KG1 (cell line): ENCODE data around the gene SIPA1.
"Not testable (repeated sequence)": the region's sequence is repeated elsewhere in the genome, so short reads cannot be mapped to it uniquely, and the experiment has no call there.

Experiments used
- DNase-seq: peaks from one replicate; lab custom pipeline; 2025; lab: John Stamatoyannopoulos, UW

SIPA1 gene

DNA sequence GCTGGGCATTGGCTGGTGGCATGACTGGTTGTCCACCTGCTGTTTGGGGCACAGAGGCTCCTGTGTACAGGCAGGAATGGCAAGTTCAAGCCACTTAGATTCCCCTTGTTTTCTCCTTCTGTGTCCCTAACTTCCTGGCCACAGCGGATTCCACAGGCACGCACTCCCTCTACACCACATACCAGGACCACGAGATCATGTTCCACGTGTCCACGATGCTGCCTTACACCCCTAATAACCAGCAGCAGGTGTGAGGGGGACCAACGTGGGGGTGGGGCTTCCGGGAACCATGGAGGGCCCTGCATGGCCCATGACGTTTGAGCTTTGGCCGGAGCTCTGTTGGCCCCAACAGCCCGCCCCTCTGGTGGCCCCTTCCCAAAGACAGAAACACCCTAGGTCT lies 7.8 kb downstream of the SIPA1 start:
- no peak for DNase-seq

DNA sequence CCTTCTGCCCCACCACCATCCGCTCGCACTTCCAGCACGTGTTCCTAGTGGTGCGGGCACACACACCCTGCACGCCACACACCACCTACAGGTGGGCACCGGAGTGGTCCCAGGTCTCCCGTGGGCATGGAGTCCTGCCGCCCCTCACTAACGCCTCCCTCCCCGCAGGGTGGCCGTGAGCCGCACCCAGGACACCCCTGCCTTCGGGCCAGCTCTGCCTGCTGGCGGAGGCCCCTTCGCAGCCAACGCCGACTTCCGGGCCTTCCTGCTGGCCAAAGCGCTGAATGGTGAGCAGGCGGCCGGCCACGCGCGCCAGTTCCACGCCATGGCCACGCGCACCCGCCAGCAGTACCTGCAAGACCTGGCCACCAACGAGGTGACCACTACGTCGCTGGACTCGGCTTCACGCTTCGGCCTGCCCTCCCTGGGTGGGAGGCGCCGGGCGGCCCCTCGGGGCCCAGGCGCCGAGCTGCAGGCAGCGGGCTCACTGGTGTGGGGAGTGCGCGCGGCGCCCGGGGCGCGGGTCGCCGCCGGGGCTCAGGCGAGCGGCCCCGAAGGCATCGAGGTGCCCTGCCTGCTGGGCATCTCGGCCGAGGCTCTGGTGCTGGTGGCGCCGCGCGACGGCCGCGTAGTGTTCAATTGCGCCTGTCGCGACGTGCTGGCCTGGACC lies 8.5 kb downstream of the SIPA1 start:
- DNase-seq, result no peak

DNA sequence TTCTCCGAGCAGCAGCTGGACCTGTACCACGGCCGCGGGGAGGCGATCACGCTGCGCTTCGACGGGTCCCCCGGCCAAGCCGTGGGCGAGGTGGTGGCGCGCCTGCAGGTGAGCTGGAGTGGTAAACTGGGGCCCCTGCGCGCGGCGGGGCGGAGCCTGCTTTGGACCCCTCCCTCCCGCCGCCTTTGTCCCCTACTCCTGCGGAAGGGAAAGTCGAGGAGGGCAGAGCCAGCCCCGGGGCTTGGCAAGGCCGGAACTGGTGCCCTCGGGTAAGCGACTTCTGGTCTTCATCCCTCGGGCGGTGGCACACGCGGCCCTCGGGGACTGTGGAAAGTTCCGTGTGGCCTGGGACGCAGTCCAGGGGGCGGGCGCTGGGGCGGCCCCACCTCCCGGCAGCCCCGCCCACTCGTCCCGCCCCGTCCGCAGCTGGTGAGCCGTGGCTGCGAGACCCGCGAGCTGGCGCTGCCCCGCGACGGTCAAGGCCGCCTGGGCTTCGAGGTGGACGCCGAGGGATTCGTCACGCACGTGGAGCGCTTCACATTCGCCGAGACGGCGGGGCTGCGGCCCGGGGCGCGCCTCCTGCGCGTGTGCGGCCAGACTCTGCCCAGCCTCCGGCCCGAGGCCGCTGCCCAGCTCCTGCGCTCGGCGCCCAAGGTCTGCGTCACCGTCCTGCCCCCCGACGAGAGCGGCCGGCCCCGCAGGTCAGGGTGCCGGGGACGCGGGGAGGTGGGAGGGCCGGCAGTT lies 9.2 kb downstream of the SIPA1 start:
- no peak for DNase-seq

DNA sequence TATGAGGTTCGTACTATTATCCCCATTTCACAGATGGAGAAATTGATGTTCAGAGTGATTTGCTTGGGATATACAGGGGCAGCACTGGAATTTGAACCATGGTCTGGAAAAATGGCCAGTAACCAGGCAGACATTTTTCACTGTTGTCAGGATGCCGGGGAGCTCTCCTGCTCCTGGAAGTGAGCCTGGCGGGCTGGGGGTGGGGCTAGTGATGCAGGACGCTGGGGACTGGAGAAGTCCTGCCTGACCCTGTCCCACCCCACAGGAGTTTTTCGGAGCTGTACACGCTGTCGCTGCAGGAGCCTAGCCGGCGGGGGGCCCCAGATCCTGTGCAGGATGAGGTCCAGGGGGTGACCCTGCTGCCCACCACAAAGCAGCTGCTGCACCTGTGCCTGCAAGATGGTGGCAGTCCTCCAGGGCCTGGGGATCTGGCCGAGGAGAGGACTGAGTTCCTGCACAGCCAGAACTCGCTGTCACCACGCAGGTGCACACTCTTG lies 11.1 kb downstream of the SIPA1 start:
- no peak for DNase-seq

DNA sequence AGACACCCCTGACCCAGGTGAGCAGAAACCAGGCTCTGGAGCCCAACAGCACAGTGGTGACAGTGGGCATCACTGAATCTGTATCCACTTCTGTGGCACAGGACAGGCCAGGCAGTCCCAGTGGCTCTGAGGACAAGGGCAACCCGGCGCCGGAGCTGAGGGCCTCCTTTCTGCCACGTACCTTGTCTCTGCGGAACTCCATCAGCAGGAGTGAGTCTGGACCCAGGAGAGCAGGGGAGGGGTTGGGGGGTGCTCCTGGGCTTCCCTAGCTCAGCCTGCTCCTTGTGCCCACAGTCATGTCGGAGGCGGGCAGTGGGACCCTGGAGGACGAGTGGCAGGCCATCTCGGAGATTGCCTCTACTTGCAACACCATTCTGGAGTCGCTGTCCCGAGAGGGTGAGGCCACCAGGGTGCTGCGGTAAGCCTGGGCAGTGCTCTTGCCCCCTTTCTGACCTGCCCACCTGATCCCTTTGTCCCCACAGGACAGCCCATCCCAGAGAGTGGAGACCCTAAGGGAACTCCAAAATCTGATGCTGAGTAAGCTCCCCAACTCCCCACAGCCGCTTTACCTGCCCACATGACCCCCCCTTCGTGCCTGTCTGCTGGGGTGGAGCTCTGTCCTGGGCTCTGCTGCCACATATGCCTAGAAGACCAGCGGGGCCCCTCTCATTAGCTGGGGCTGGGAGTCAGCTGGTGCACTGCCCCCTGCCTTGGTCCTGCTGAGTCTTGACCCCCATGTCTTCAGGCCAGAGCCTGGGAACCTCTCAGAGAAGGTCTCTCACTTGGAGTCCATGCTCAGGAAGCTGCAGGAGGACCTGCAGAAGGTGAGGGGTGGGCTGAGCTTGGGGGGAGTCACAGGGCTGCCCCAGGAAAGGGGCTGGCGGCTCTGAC lies 12.0 kb downstream of the SIPA1 start:
- no peak for DNase-seq

DNA sequence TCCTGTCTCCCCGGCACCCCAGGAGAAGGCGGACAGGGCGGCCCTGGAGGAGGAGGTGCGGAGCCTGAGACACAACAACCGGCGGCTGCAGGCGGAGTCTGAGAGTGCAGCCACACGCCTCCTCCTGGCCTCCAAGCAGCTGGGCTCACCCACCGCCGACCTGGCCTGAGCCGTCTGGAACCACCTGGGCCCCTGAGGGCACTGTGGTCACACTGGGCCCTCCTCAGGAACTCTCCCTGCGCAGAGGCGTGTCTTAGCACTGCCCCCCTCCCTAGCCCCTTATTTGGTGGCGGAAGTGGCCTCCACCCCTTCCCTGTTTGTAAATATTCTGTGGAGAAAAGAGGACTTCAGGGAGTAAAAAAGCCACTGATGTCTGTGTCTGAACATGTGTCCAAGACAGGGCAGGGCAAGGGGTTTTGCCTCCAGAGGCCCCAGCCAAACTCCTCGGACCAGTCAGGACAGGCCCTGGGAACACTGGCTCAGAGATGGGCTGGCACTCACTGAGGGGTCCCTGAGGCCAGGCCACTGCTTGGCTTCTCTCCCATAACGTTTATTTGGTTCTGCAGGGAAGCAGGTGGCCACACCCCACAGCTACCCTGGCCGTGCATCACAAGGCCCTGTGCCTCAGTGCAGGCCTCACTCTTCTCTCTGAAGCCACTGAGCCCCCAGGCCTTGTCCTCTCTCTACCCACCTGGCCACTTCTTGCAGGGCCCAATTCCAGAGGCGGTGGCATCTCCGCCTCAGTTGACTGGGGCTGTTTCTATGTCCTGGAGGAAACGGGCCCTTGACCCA lies 12.8 kb downstream of the SIPA1 start:
- DNase-seq, result no peak

DNA sequence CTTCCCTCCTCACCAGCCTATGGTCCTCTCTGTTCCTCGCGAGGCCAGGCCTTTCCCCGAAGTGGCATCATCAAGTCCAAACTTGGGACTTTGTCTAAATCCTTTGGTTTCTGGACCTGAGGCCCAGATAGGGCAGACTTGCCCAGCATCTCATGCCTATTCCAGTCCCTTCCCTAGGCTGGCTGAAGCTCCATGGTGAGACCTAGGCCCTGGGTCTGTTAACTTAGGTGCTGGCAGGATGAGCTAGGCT lies 13.4 kb downstream of the SIPA1 start:
- no peak for DNase-seq

DNA sequence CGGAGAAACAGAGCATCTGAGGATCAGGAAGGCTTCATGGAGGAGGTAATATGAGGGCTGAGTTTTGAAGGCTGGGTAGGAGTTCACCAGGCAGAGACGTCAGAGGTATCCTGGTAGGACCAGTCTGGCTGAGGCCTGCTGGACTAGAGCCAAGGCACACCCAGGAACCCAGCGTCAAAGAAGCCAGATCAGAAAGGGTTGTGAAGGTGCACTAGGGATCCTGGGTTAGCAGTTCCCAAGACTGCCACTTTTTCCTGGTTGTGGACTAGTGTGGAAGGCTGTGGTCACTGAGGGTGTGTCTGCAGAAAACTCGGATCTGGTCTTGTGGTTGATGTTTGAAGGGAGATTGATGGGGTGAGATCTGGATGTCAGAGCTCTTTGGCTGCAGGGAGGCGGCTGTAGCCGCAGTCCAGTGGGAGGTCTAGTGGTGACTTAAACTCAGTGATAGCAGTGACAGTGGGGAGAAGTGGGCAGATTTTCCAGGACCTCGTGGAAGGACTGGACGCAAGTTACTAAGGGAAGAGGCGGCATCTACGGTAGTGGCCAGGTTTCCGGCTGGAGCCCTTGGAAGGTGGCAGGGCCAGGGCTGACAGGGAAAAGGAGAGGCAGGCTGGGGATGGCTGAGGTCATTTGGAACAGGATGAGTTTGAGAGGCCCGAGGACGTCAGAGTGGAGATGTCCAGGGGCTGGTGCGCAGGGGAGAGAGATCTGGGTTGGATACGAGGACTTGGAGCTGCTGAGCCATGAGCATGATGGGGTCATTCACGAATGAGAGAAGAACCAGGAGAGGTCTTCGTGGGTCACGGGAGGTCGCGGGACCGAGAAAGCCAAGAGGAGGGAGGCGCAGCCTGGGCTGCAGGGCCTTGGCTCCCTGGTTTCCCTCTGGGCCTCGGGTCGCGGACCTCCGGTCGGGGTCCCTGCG lies 13.9 kb downstream of the SIPA1 start:
- no peak for DNase-seq

DNA sequence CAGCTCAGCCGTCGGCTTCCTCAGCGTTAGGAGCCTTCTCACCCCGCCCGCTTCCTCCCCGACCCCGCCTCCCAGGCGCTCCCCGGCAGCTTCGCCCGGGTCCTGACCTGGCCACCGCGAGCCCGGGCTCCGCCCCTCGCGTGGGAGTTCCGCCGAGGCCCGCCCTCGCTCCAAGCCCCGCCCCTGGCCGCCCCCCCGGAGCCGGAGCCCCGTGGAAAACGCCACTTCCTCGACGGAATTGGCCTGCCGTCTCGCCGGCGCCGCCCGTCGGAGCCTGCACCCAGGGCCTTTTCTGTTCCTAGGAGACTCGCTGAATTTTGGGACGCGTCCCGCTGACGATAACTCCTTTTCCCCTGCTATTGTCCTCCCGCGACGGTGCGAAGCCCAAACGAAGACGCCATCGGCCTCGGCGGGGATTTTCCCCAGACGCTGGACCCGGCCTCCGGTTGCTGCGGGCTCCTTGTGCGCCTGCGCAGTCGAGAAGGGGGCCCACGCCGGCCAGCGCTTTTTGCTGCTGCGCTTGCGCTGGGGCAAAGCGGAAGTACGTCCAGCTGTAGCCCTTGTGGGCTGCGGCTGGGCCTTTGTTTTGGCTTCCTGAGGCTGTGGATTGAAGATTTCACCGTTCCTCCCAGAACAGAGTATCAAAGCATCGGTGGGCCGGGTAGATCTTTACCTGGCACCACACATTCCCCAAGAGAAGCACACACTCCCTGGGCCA lies 14.8 kb downstream of the SIPA1 start:
- peak; percentile 97 for DNase-seq

DNA sequence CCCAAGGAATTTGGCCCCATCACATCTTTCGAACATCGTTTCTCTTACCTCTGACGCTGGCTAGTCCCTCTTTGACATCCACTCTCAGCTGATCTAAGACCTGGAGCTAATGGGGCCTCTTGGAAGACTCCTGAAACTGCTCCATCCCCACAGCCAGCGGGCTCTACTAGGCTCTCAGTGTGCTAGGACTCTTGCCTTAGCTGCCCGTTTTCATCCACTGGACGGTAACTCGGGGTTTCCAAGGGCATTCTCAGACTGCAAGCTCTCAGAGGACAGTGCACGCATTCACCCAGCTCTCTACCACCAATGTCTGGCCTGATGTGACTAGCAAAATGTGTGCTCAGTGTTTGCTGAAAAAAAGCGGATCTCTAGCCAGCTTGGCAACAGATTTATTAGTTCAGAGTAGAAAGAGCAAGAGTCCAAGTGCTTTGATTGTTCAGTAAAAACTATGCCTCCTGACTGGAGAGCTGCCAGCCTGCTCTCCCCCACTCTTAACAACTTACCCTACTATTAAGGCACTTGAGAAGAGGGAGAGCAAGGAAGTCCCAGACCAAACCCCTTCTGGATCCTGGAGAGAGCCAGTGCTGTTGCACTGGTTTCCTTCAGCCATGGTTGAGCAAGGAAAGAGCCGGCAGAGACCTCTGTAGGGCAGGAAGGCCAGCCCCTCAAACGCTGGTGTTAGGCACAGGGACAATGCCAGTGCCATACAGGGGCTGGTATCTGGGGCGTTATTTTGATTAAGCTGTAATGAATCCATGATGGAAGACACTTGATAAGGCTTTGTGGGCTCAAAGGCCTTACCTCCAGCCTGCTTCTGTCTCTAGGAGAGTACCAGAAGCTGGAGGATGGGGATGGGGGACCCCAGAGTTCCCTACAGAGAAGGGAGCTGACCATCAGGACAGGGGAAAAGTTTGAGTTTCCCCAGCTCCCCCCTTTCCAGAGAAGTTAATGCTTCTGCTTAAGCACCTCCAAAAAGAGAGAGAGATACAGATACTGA lies 15.6 kb downstream of the SIPA1 start:
- DNase-seq, result no peak

DNA sequence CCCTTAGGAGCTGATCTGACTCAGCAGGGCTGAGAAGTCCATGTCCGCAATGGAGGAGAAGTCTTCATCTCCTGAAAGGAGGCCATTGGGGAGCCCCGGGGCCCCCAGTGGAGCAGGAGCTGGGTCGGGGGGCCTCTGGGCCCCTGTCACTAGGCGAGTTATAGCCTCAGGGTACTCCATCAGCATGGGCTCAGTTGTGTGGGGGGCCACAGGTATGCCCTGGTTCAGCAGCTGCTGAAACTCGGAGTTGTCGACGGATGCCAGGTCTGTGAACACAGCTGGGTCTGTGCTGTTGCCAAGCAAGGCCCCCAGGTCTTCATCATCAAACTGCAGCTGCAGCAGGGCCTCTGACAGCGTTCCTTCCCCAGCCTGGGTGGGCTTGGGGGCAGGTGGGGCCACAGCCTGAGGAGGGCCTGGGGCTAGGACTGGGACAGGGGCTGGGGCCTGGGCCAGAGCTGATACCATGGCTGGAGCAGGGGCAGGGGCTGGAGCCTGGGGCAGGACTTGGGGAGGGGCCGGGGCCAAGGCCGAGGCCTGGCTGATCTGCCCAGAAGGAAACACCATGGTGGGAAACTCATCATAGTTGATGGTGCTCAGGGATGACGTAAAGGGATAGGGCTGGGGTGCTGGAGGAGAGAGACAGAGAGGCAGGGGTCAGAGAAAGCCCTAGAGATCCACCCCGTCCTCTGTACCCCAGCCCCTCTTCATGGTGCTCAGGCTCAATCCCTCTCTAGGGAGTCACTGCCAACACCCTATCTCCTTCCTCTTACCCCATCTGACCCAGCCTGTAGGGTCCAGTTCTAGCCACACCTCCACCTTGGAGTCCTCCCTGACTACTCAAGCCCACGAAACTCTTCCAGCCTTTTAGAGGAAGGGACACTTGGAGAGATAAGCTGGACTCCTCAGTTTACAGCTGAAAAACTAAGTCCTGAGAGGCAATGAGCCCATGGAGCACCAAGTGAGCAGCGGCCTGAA lies 16.8 kb downstream of the SIPA1 start:
- DNase-seq, result no peak

DNA sequence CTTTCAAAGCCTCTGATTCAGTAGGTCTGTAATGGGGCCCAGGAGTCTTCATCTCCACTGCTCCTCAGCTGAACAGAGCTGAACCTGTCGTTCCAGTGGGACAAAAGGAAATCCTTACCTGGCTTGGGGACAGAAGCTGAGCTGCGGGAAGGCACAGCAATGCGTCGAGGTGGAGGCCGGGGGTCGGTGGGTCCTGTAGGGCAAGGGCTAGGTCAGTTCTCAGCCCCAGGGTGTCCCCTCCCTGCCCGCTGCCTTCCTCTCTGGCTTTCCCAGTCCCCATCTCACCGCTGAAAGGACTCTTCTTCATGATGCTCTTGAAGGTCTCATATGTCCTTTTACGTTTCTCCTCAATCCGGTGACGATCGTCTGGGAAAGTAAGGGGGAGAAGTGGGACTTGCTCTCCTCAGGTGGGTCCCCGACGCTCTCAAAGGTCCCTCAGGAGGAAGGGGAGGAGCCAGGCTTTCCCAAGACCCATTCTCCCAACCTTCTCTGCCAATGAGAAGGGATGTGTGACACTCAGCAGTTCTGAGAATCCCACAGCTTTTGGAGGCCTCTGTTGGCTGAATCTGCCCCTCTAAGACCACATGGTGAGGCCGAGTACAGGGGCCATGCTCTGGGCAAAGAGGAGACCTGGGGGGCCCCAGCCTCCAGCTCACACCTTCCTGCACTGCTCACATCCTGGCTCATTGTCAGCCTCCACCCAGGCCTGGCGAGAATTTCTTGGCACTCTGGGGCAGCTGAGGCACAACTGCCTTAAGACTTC lies 17.9 kb downstream of the SIPA1 start:
- no peak for DNase-seq

DNA sequence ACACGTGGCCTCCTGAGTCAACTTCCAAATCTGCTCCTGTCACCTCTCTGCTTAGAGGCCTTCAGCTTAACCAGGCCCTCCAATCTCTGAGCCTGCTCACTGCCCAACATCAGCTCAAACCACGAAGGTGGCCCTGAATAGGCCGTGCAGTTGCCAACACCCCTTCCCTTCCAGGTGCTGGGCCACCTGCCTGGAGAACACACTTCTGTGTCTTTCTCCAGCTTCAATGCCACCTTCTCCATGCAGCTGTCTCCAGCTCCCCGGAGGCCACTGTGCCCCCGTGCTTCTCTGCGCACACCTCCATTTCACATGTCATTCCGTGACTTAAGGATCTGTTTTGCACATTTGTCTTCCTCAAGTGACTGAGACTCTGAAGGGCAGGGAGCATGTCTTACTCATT lies 19.5 kb downstream of the SIPA1 start:
- DNase-seq, result no peak

DNA sequence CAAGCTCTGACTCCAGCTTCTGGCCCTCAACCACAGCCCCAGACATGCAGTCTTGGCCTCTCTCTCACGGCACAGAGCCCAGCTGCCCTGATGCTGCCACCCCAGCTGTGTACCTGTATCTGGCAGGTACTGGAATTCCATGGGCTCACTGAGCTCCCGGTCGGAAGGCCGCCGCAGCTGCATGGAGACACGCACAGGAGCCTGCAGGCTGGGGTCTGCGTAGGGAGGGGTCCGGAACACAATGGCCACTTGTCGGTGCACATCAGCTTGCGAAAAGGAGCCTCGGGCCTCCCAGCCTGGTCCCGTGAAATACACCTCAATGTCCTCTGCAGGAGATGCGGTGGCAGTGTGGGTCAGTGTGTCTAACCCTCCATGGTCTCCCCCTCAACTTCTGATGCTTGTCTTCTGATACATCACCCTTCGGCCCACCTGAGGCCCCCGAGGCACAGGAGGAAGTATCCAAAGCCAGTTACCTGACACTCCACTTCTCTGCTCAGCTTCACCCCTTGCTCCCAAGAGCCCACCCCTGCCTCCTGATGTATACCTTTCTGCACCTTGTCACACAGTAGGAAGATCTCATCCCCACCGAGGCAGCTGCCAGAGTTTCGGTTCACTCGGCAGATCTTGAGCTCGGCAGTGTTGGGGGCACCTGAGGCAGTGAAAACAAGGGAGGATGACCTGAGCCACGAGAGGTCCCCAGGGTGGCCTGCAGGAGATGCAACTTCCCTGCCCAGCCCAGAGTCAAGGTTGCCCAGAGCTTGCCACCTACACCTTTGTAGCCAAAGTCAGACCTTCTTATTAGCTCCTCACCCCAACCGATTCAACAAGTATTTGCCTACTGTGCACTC lies 20.5 kb downstream of the SIPA1 start:
- no peak for DNase-seq

DNA sequence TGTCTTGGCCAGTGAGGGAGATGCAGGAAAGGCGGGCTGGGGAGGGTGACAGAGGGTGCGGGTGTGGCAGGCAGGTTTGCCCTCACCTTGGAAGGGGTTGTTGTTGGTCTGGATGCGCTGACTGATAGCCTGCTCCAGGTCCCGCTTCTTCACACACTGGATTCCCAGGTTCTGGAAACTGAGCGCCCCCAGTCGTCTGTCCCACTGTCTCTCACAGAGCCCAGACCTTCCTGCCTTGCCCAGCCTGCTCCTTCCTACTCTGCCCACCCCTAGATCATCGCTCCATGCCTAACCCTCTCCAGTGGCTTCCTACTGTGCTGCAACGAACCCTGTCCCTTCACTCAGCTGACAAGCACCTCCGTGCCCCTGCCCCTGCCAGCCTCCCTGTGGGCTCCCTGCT lies 22.1 kb downstream of the SIPA1 start:
- no peak for DNase-seq

DNA sequence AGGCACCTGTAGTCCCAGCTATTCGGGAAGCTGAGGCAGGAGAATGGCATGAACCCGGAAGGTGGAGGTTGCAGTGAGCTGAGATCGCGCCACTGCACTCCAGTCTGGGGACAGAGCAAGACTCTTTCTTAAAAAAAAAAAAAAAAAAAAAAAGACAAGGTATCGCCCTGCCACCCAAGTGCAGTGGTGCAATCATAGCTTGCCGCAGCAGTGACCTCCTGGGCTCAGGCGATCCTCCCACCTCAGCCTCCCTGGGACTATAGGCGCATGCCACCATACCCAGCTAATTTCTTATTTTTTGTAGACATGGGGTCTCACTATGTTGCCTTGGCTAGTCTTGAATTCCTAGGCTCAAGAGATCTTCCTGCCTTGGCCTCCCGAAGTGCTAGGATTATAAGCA lies 23.0 kb downstream of the SIPA1 start:
- DNase-seq, result not testable (repeated sequence)
